Measurements from ENCODE around the gene TUBB2A.

GRCh38 chr6:3124667-3125066 is 32.7 kb downstream of the TUBB2A start:
- TF ChIP-seq POLR2AphosphoS5 (IDR thresholded peaks at IDR 0.05; ENCODE audit: low read depth, low read length) = no peak
- no peak for TF ChIP-seq CTCF (IDR thresholded peaks at IDR 0.05)
- TF ChIP-seq REST (IDR thresholded peaks at IDR 0.05; ENCODE audit: insufficient read depth in 1 of 2, low read depth in 2 of 2, low read length in 1 of 2) = no peak

Data from Panc1 (cell line).